HEK293 (cell line): ENCODE measurements around the gene SLC39A10.

Experiments used
- CTCF ChIA-PET: fragments of 350-600 bp; formaldehyde crosslinking; extraction: SDS; loops from one replicate; lab custom pipeline; 2021; ENCODE audit warnings: antibody characterized with exemption; lab: Yijun Ruan, JAX
- POLR2A ChIA-PET: fragments of 300-600 bp; formaldehyde crosslinking; extraction: SDS; loops from one replicate; lab custom pipeline; 2020; ENCODE audit warnings: antibody characterized with exemption, inconsistent platforms; lab: Yijun Ruan, JAX
- H3K27ac ChIP-seq: fragments of 200-500 bp; sonication (Bioruptor generic); 2 replicates; pipeline ENCODE4 v1.5.1; 2014; ENCODE audit warnings: low read depth, low read length, control low read depth, inconsistent platforms; ENCODE audit errors: extremely low read depth
- H3K36me3 ChIP-seq, 2 experiments: fragments of 200-500 bp in 1 of 2; sonication (Bioruptor generic) in 1 of 2; 1 replicate in 1 of 2; 2 replicates in 1 of 2; pipeline ENCODE4 v1.5.1; 2014 to 2017; ENCODE audit warnings: inconsistent platforms in 2 of 2, low read length in 2 of 2; ENCODE audit not compliant: control insufficient read depth in 2 of 2, insufficient read depth in 1 of 2
- H3K4me1 ChIP-seq: fragments of 200-500 bp; sonication (Bioruptor generic); 2 replicates; pipeline ENCODE4 v1.5.1; 2014; ENCODE audit warnings: mild to moderate bottlenecking, low read length, inconsistent platforms; ENCODE audit not compliant: control insufficient read depth, insufficient read depth
- H3K4me3 ChIP-seq: 2 replicates; pipeline ENCODE4 v1.5.1; 2011; ENCODE audit warnings: low read depth, mild to moderate bottlenecking, control low read depth, low read length, moderate library complexity
- H3K9me3 ChIP-seq: fragments of 200-500 bp; sonication (Bioruptor generic); 2 replicates; pipeline ENCODE4 v1.5.1; 2014; ENCODE audit warnings: low read depth, low read length, inconsistent platforms; ENCODE audit not compliant: control insufficient read depth, insufficient read depth
- IKZF3 ChIP-seq: fragments of 450-650 bp; IDR thresholded peaks from 2 replicates; pipeline ENCODE4 v1.5.0; 2018; ENCODE audit warnings: missing biosample characterization, mild to moderate bottlenecking, missing genetic modification characterization, moderate library complexity
- MZF1 ChIP-seq: fragments of 450-650 bp; formaldehyde crosslinking; IDR thresholded peaks from 2 replicates; pipeline ENCODE4 v1.5.1; 2017; ENCODE audit warnings: missing biosample characterization, missing genetic modification characterization, borderline replicate concordance
- ZNF155 ChIP-seq: fragments of 450-650 bp; formaldehyde crosslinking; IDR thresholded peaks from 2 replicates; pipeline ENCODE4 v1.5.1; 2016; ENCODE audit warnings: missing biosample characterization, missing genetic modification characterization
- ZNF223 ChIP-seq: fragments of 450-650 bp; formaldehyde crosslinking; IDR thresholded peaks from 2 replicates; pipeline ENCODE4 v1.5.1; 2016; ENCODE audit warnings: missing biosample characterization, missing genetic modification characterization
- ZNF24 ChIP-seq: fragments of 450-650 bp; formaldehyde crosslinking; IDR thresholded peaks from 2 replicates; pipeline ENCODE4 v1.5.1; 2016; ENCODE audit warnings: missing biosample characterization, missing genetic modification characterization
- ZNF302 ChIP-seq: fragments of 450-650 bp; formaldehyde crosslinking; IDR thresholded peaks from 2 replicates; pipeline ENCODE4 v1.5.1; 2016; ENCODE audit warnings: missing biosample characterization, missing genetic modification characterization, low read depth
- ZNF350 ChIP-seq: fragments of 450-650 bp; formaldehyde crosslinking; IDR thresholded peaks from 2 replicates; pipeline ENCODE4 v1.5.0; 2017; ENCODE audit warnings: missing biosample characterization, mild to moderate bottlenecking, missing genetic modification characterization
- ZNF501 ChIP-seq: fragments of 450-650 bp; formaldehyde crosslinking; IDR thresholded peaks from 2 replicates; pipeline ENCODE4 v1.5.1; 2016; ENCODE audit warnings: missing biosample characterization, missing genetic modification characterization
- ZNF548 ChIP-seq: fragments of 450-650 bp; formaldehyde crosslinking; IDR thresholded peaks from 2 replicates; pipeline ENCODE4 v1.5.1; 2016; ENCODE audit warnings: missing biosample characterization, missing genetic modification characterization
- ZNF677 ChIP-seq: fragments of 450-650 bp; IDR thresholded peaks from 2 replicates; pipeline ENCODE4 v1.5.0; 2018; ENCODE audit warnings: missing biosample characterization, mild to moderate bottlenecking, missing genetic modification characterization, moderate library complexity
- TF ChIP-seq, protein P1 (sequence below): fragments of 450-650 bp; formaldehyde crosslinking; IDR thresholded peaks from 2 replicates; pipeline ENCODE4 v1.5.1; 2016; ENCODE audit warnings: missing biosample characterization, missing genetic modification characterization
- TF ChIP-seq, protein P2 (sequence below): fragments of 450-650 bp; formaldehyde crosslinking; IDR thresholded peaks from 2 replicates; pipeline ENCODE4 v1.5.1; 2016; ENCODE audit warnings: missing biosample characterization, missing genetic modification characterization
- TF ChIP-seq, protein P3 (sequence below): fragments of 450-650 bp; formaldehyde crosslinking; IDR thresholded peaks from 2 replicates; pipeline ENCODE4 v1.5.1; 2016; ENCODE audit warnings: missing biosample characterization, missing genetic modification characterization
- TF ChIP-seq, protein P4 (sequence below): fragments of 450-650 bp; formaldehyde crosslinking; IDR thresholded peaks from 2 replicates; pipeline ENCODE4 v1.5.1; 2016; ENCODE audit warnings: missing biosample characterization, missing genetic modification characterization
- TF ChIP-seq, protein P5 (sequence below): fragments of 450-650 bp; formaldehyde crosslinking; IDR thresholded peaks from 2 replicates; pipeline ENCODE4 v1.5.1; 2017; ENCODE audit warnings: missing biosample characterization, missing genetic modification characterization
- TF ChIP-seq, protein P6 (sequence below): fragments of 450-650 bp; formaldehyde crosslinking; IDR thresholded peaks from 2 replicates; pipeline ENCODE4 v1.5.1; 2016; ENCODE audit warnings: missing biosample characterization, missing genetic modification characterization
- TF ChIP-seq, protein P7 (sequence below): fragments of 450-650 bp; formaldehyde crosslinking; IDR thresholded peaks from 2 replicates; pipeline ENCODE4 v1.5.1; 2016; ENCODE audit warnings: missing biosample characterization, missing genetic modification characterization

Gene SLC39A10

DNA sequence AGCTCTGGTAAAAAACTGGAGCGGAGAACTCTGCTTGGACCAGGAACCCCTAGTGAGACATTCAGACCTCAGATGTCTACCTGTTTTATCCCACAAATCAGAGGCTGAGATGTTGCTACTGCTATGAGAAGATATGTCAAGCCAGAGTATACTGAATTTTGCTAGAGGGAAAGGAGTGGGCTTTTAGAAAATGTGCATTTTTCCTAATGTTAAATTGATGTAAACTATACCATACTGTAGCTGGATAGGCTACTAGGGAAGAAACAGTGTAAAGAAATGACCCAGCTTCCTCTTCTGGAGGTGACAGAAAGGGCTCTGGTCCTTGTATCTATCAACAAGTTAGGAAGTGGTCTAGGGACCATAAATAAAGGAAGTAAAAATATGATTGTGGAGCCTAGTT, 65.0 kb downstream of the SLC39A10 start (continued):
- TF ChIP-seq ZNF548 (tag by site-specific recombination) = no peak
- TF ChIP-seq, all 188 proteins: peak for 0

DNA sequence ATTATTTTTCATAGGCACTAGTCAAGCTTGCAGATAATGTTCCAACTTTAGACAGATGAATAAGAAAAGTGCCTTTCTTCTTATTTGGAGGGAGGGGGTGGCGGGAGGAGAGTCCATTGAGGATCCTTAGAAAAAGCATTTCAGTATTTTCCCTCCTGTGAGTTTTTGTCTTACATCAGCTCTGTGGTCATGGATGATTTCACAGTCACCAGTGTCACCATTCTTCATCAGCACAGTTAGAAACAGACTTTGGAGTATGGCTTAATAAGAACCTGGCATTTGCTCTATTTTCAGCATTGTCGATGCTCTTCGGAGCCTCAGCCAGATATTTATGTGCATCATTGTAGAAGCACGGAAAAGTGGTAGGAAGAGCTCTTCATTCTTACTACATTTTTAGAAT, 70.1 kb downstream of the SLC39A10 start:
- POLR2A ChIA-PET = no interaction called here
- CTCF ChIA-PET = interaction anchor here (0.5 kb wide), 1 partner anchor 284 kb away, joined by 3 read pairs; no protein-coding TSS in a partner anchor
- peaks cover 0 to 12% of the 10 kb centered on the region in 2 experiments; a peak in 1 of 3 replicates for H3K36me3 ChIP-seq

More for the DNA sequence above, 70.1 kb downstream of the SLC39A10 start:
- TF ChIP-seq ZNF677 (no peak), ZNF302 (tag by site-specific recombination) (no peak), ZNF350 (tag by site-specific recombination) (no peak), MZF1 (no peak), ZNF501 (no peak), IKZF3 (tag by site-specific recombination) (no peak), ZNF155 (no peak), ZNF24 (no peak), ZNF223 (tag by site-specific recombination) (no peak)
- TF ChIP-seq, protein P1, sequence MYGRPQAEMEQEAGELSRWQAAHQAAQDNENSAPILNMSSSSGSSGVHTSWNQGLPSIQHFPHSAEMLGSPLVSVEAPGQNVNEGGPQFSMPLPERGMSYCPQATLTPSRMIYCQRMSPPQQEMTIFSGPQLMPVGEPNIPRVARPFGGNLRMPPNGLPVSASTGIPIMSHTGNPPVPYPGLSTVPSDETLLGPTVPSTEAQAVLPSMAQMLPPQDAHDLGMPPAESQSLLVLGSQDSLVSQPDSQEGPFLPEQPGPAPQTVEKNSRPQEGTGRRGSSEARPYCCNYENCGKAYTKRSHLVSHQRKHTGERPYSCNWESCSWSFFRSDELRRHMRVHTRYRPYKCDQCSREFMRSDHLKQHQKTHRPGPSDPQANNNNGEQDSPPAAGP (tag by site-specific recombination) = no peak
- TF ChIP-seq, protein P2, sequence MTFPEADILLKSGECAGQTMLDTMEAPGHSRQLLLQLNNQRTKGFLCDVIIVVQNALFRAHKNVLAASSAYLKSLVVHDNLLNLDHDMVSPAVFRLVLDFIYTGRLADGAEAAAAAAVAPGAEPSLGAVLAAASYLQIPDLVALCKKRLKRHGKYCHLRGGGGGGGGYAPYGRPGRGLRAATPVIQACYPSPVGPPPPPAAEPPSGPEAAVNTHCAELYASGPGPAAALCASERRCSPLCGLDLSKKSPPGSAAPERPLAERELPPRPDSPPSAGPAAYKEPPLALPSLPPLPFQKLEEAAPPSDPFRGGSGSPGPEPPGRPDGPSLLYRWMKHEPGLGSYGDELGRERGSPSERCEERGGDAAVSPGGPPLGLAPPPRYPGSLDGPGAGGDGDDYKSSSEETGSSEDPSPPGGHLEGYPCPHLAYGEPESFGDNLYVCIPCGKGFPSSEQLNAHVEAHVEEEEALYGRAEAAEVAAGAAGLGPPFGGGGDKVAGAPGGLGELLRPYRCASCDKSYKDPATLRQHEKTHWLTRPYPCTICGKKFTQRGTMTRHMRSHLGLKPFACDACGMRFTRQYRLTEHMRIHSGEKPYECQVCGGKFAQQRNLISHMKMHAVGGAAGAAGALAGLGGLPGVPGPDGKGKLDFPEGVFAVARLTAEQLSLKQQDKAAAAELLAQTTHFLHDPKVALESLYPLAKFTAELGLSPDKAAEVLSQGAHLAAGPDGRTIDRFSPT (tag by site-specific recombination) = no peak
- TF ChIP-seq, protein P3, sequence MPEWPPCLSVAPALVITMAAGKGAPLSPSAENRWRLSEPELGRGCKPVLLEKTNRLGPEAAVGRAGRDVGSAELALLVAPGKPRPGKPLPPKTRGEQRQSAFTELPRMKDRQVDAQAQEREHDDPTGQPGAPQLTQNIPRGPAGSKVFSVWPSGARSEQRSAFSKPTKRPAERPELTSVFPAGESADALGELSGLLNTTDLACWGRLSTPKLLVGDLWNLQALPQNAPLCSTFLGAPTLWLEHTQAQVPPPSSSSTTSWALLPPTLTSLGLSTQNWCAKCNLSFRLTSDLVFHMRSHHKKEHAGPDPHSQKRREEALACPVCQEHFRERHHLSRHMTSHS (tag by site-specific recombination) = no peak
- TF ChIP-seq, protein P4, sequence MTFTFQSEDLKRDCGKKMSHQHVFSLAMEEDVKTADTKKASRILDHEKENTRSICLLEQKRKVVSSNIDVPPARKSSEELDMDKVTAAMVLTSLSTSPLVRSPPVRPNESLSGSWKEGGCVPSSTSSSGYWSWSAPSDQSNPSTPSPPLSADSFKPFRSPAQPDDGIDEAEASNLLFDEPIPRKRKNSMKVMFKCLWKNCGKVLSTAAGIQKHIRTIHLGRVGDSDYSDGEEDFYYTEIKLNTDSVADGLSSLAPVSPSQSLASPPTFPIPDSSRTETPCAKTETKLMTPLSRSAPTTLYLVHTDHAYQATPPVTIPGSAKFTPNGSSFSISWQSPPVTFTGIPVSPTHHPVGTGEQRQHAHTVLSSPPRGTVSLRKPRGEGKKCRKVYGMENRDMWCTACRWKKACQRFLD (tag by site-specific recombination) = no peak
- TF ChIP-seq, protein P5, sequence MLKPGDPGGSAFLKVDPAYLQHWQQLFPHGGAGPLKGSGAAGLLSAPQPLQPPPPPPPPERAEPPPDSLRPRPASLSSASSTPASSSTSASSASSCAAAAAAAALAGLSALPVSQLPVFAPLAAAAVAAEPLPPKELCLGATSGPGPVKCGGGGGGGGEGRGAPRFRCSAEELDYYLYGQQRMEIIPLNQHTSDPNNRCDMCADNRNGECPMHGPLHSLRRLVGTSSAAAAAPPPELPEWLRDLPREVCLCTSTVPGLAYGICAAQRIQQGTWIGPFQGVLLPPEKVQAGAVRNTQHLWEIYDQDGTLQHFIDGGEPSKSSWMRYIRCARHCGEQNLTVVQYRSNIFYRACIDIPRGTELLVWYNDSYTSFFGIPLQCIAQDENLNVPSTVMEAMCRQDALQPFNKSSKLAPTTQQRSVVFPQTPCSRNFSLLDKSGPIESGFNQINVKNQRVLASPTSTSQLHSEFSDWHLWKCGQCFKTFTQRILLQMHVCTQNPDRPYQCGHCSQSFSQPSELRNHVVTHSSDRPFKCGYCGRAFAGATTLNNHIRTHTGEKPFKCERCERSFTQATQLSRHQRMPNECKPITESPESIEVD (tag by site-specific recombination) = no peak
- TF ChIP-seq, protein P6, sequence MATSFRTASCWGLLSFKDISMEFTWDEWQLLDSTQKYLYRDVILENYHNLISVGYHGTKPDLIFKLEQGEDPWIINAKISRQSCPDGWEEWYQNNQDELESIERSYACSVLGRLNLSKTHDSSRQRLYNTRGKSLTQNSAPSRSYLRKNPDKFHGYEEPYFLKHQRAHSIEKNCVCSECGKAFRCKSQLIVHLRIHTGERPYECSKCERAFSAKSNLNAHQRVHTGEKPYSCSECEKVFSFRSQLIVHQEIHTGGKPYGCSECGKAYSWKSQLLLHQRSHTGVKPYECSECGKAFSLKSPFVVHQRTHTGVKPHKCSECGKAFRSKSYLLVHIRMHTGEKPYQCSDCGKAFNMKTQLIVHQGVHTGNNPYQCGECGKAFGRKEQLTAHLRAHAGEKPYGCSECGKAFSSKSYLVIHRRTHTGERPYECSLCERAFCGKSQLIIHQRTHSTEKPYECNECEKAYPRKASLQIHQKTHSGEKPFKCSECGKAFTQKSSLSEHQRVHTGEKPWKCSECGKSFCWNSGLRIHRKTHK (tag by site-specific recombination) = no peak
- TF ChIP-seq, protein P7, sequence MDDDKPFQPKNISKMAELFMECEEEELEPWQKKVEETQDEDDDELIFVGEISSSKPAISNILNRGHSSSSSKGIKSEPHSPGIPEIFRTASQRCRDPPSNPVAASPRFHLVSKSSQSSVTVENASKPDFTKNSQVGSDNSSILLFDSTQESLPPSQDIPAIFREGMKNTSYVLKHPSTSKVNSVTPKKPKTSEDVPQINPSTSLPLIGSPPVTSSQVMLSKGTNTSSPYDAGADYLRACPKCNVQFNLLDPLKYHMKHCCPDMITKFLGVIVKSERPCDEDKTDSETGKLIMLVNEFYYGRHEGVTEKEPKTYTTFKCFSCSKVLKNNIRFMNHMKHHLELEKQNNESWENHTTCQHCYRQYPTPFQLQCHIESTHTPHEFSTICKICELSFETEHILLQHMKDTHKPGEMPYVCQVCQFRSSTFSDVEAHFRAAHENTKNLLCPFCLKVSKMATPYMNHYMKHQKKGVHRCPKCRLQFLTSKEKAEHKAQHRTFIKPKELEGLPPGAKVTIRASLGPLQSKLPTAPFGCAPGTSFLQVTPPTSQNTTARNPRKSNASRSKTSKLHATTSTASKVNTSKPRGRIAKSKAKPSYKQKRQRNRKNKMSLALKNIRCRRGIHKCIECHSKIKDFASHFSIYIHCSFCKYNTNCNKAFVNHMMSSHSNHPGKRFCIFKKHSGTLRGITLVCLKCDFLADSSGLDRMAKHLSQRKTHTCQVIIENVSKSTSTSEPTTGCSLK (tag by site-specific recombination) = no peak
- Histone ChIP-seq H3K9me3 (no peaks in the 10 kb centered on the region), H3K4me1 (no peaks in the 10 kb centered on the region), H3K27ac (no peak overlapping the region), H3K4me3 (no peak overlapping the region)
